ENCODE results near the gene CNIH1.

The CNIH1 gene

GRCh38 chr14:54377501-54377900 is 63.7 kb downstream of the CNIH1 start:
- DNase-seq: no peak

DNA sequence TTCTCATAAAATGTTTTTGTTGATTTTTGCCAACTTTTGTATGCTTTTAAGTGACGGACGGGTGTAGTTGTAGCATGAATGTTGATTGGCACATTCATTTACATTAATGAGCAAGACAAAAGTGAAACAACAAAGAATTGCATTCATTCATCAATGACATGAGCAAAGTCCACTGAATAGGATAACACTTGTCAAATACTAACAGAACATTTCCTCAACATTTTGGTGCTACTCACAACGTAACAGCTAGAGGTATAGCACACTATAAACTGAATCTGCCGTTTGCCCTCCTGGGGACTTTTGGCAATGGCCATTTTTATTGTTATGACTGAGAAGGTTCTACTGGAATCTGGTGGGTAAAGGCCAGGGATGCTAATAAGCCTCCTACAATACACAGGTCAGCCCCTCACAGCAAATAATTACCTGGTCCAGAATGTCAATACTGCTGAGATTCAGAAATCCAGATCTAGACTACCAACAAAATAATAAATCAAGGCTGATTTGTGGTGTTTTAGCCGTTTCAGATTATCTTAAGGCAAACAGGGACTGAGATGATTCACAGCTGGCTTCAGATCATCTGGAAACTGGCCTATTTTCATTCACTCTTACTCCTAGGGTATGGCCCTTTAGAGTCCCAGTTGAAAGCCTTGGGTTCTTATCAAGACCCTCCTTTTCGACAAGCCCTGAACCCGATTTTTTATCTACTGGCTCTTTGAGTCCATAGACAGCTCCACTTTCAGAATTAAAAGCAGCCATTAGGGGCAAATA is 66.9 kb downstream of the CNIH1 start:
- no peak for DNase-seq
